Type B pancreatic cell (in vitro differentiated cells): Measurements from ENCODE around the gene AQP12B. TPM values are rescaled to one million over a fixed set of nuclear protein-coding genes. Genes with fewer than 3 reads are reported as not detected.
"Not testable (repeated sequence)": the region's sequence is repeated elsewhere in the genome, so short reads cannot be mapped to it uniquely, and the experiment has no call there.

Experiments
- DNase-seq: peaks from one replicate; pipeline ENCODE4 v3.0.0; 2021; ENCODE audit warnings: mixed read lengths; ENCODE audit not compliant: unreplicated experiment; ENCODE audit errors: extremely low spot score
- H3K27ac Mint-ChIP-seq: 2 replicates; pipeline ENCODE4 v1.8.0; 2021; ENCODE audit warnings: mild to moderate bottlenecking, mixed read lengths
- H3K27me3 Mint-ChIP-seq: 2 replicates; pipeline ENCODE4 v1.8.0; 2021; ENCODE audit warnings: mixed read lengths
- H3K36me3 Mint-ChIP-seq: 2 replicates; pipeline ENCODE4 v1.8.0; 2021; ENCODE audit warnings: mixed read lengths
- H3K4me1 Mint-ChIP-seq: one replicate; pipeline ENCODE4 v1.8.0; 2021; ENCODE audit warnings: mixed read lengths; ENCODE audit not compliant: unreplicated experiment
- H3K4me3 Mint-ChIP-seq: 2 replicates; pipeline ENCODE4 v1.8.0; 2021; ENCODE audit warnings: mild to moderate bottlenecking, mixed read lengths
- H3K9me3 Mint-ChIP-seq: 2 replicates; pipeline ENCODE4 v1.8.0; 2021; ENCODE audit warnings: mixed read lengths
- CTCF ChIP-seq: fragments of 200-600 bp; sonication (generic); conservative IDR thresholded peaks from 2 replicates; pipeline ENCODE4 v1.5.0; 2021; ENCODE audit warnings: antibody characterized with exemption, mild to moderate bottlenecking
- total RNA-seq: library from RNA; stranded (reverse); gene quantifications from 2 replicates; pipeline ENCODE4 v1.2.1, GENCODE V29; 2021; ENCODE audit warnings: low replicate concordance

Gene AQP12B
- total RNA-seq, 1 donor from 2014 or later = 0.43 TPM

GRCh38 chr2:240680185-240680584 is 2.5 kb downstream of the AQP12B start:
- not testable (repeated sequence) for H3K9me3 Mint-ChIP-seq, H3K27me3 Mint-ChIP-seq, H3K27ac Mint-ChIP-seq, DNase-seq, H3K4me1 Mint-ChIP-seq, H3K4me3 Mint-ChIP-seq, H3K36me3 Mint-ChIP-seq

GRCh38 chr2:240678909-240679308 is 3.8 kb downstream of the AQP12B start:
- H3K4me3 Mint-ChIP-seq, H3K27ac Mint-ChIP-seq, H3K27me3 Mint-ChIP-seq, H3K36me3 Mint-ChIP-seq, H3K9me3 Mint-ChIP-seq, H3K4me1 Mint-ChIP-seq, DNase-seq: not testable (repeated sequence)

GRCh38 chr2:240678043-240678442 is 4.6 kb downstream of the AQP12B start:
- DNase-seq, H3K27me3 Mint-ChIP-seq, H3K27ac Mint-ChIP-seq, H3K36me3 Mint-ChIP-seq, H3K9me3 Mint-ChIP-seq, H3K4me1 Mint-ChIP-seq, H3K4me3 Mint-ChIP-seq: not testable (repeated sequence)

- H3K27me3 Mint-ChIP-seq = peaks cover 16% of the 10 kb centered on the region
- H3K36me3 Mint-ChIP-seq, H3K4me1 Mint-ChIP-seq, H3K9me3 Mint-ChIP-seq, H3K27ac Mint-ChIP-seq, DNase-seq, H3K4me3 Mint-ChIP-seq: not testable (repeated sequence)
These were observed 7.3 kb downstream of the AQP12B start for GRCh38 chr2:240675345-240675744.

- DNase-seq, H3K9me3 Mint-ChIP-seq, H3K4me3 Mint-ChIP-seq, H3K4me1 Mint-ChIP-seq, H3K36me3 Mint-ChIP-seq, H3K27ac Mint-ChIP-seq: not testable (repeated sequence)
- H3K27me3 Mint-ChIP-seq = peaks cover 23% of the 10 kb centered on the region
These were observed 8.1 kb downstream of the AQP12B start for GRCh38 chr2:240674461-240675184.

GRCh38 chr2:240672701-240673190 is 9.9 kb downstream of the AQP12B start:
- Mint-ChIP-seq H3K27me3 (peaks cover 35% of the 10 kb centered on the region), H3K27ac (no peak overlapping the region), H3K9me3 (no peaks in the 10 kb centered on the region), H3K36me3 (no peaks in the 10 kb centered on the region), H3K4me3 (no peak overlapping the region), H3K4me1 (no peaks in the 10 kb centered on the region)
- no peak for TF ChIP-seq CTCF
- DNase-seq = no peak

- TF ChIP-seq CTCF = no peak
- Mint-ChIP-seq H3K36me3 (no peaks in the 10 kb centered on the region), H3K4me1 (no peaks in the 10 kb centered on the region), H3K27ac (no peak overlapping the region), H3K9me3 (no peaks in the 10 kb centered on the region), H3K4me3 (no peak overlapping the region), H3K27me3 (peaks cover 41% of the 10 kb centered on the region)
- DNase-seq = no peak
These were observed 10.5 kb downstream of the AQP12B start for GRCh38 chr2:240672076-240672700.

GRCh38 chr2:240670950-240671349 is 11.7 kb downstream of the AQP12B start:
- Mint-ChIP-seq H3K27ac (no peak overlapping the region), H3K9me3 (no peaks in the 10 kb centered on the region), H3K36me3 (no peaks in the 10 kb centered on the region), H3K4me3 (no peak overlapping the region), H3K27me3 (peaks cover 50% of the 10 kb centered on the region), H3K4me1 (no peaks in the 10 kb centered on the region)
- DNase-seq = no peak
- TF ChIP-seq CTCF = no peak
